ENCODE results near the gene MCU.

GRCh38 chr10:72727130-72727529 is 35.2 kb downstream of the MCU start:
- no peak for TF ChIP-seq CTCF (conservative IDR thresholded peaks at IDR 0.05 in 1 of 2, IDR thresholded peaks at IDR 0.05 in 1 of 2; ENCODE audit: low read depth in 1 of 2, low read length in 2 of 2)
- no peak for TF ChIP-seq EZH2 (IDR thresholded peaks at IDR 0.05; ENCODE audit: low read length, missing control alignments)

Measured in fibroblast of lung (primary cell).